ENCODE data around the gene TFEB.

Gene TFEB

GRCh38 chr6:41736800-41737555, 1.6 kb upstream of the TFEB start:
- DNase-seq, result no peak

- DNase-seq, result no peak
These were observed 852 bp upstream of the TFEB start for GRCh38 chr6:41736186-41736733.

GRCh38 chr6:41734666-41735426, 562 bp downstream of the TFEB start:
- peak; percentile 81 for DNase-seq

GRCh38 chr6:41733707-41734665, 1.4 kb downstream of the TFEB start:
- DNase-seq, result peak; percentile 91

GRCh38 chr6:41733360-41733706, 2.1 kb downstream of the TFEB start:
- DNase-seq, result no peak

GRCh38 chr6:41732591-41733359, 2.6 kb downstream of the TFEB start:
- no peak for DNase-seq

GRCh38 chr6:41732149-41732548, 3.3 kb downstream of the TFEB start:
- no peak for DNase-seq

GRCh38 chr6:41731561-41732086, 3.8 kb downstream of the TFEB start:
- no peak for DNase-seq

- no peak for DNase-seq
These were observed 4.6 kb downstream of the TFEB start for GRCh38 chr6:41730531-41731436.

- no peak for DNase-seq
These were observed 5.8 kb downstream of the TFEB start for GRCh38 chr6:41729624-41730023.

GRCh38 chr6:41728954-41729353, 6.5 kb downstream of the TFEB start:
- no peak for DNase-seq

- peak; percentile 94 for DNase-seq
These were observed 7.1 kb downstream of the TFEB start for GRCh38 chr6:41728073-41728936.

GRCh38 chr6:41727705-41728072, 7.7 kb downstream of the TFEB start:
- no peak for DNase-seq

- no peak for DNase-seq
These were observed 8.5 kb downstream of the TFEB start for GRCh38 chr6:41726876-41727275.

- no peak for DNase-seq
These were observed 10.6 kb downstream of the TFEB start for GRCh38 chr6:41724586-41725501.

- no peak for DNase-seq
These were observed 11.2 kb downstream of the TFEB start for GRCh38 chr6:41724228-41724580.

GRCh38 chr6:41723530-41724227, 11.7 kb downstream of the TFEB start:
- peak; percentile 42 for DNase-seq

GRCh38 chr6:41722969-41723529, 12.4 kb downstream of the TFEB start:
- DNase-seq, result no peak

Measured in NCI-H510A (cell line).